Karpas-422 (cell line): ENCODE measurements around the gene P2RY8. TPM values are rescaled to one million over a fixed set of nuclear protein-coding genes. Genes with fewer than 3 reads are reported as not detected.

Experiments
- DNase-seq: peaks from one replicate; pipeline ENCODE4 v3.0.0-alpha.2; 2015
- H2AFZ ChIP-seq: fragments of 200-600 bp; sonication (generic); 2 replicates; pipeline ENCODE4 v1.6.1; 2014; ENCODE audit warnings: antibody characterized with exemption, low read length, mixed read lengths
- H3K27ac ChIP-seq: fragments of 200-600 bp; sonication (generic); 2 replicates; pipeline ENCODE4 v1.5.1; 2014; ENCODE audit warnings: mild to moderate bottlenecking, low read length, moderate library complexity
- H3K27me3 ChIP-seq: fragments of 200-600 bp; sonication (generic); 2 replicates; pipeline ENCODE4 v1.6.1; 2014; ENCODE audit warnings: low read length, mixed read lengths
- H3K36me3 ChIP-seq: fragments of 200-600 bp; sonication (generic); 2 replicates; pipeline ENCODE4 v1.6.1; 2014; ENCODE audit warnings: low read length, mixed read lengths; ENCODE audit not compliant: insufficient read depth
- H3K4me1 ChIP-seq: fragments of 200-600 bp; sonication (generic); 2 replicates; pipeline ENCODE4 v1.6.1; 2014; ENCODE audit warnings: mild to moderate bottlenecking, low read length, mixed read lengths
- H3K4me2 ChIP-seq: fragments of 200-600 bp; sonication (generic); 2 replicates; pipeline ENCODE4 v1.6.1; 2014; ENCODE audit warnings: low read length, low read depth, mild to moderate bottlenecking; ENCODE audit not compliant: poor library complexity, severe bottlenecking
- H3K4me3 ChIP-seq: fragments of 200-600 bp; sonication (generic); 2 replicates; pipeline ENCODE4 v1.5.1; 2014; ENCODE audit warnings: mild to moderate bottlenecking, antibody characterized with exemption, low read length, mixed read lengths
- H3K79me2 ChIP-seq: fragments of 200-600 bp; sonication (generic); 2 replicates; pipeline ENCODE4 v1.6.1; 2014; ENCODE audit warnings: mild to moderate bottlenecking, low read length, mixed read lengths
- H3K9ac ChIP-seq: fragments of 200-600 bp; sonication (generic); 2 replicates; pipeline ENCODE4 v1.6.0; 2014; ENCODE audit warnings: low read length
- H3K9me2 ChIP-seq: fragments of 200-600 bp; sonication (generic), shearing (Covaris generic); replicated peaks from 2 replicates; pipeline ENCODE4 v1.6.0; 2014; ENCODE audit warnings: mild to moderate bottlenecking, low read length, moderate library complexity; ENCODE audit not compliant: insufficient read depth
- H3K9me3 ChIP-seq: fragments of 300-700, 200-600 bp; sonication (generic); 2 replicates; pipeline ENCODE4 v1.6.1; 2014; ENCODE audit warnings: low read length, mixed read lengths
- H4K20me1 ChIP-seq: fragments of 200-600 bp; sonication (generic); 2 replicates; pipeline ENCODE4 v1.6.1; 2014; ENCODE audit warnings: mild to moderate bottlenecking, antibody characterized with exemption, low read length, low read depth; ENCODE audit not compliant: insufficient read depth
- total RNA-seq: library from RNA; depleted of rRNA; stranded (reverse); fragments of >200 nt; shearing (Covaris generic); gene quantifications from 2 replicates; pipeline ENCODE4 v1.2.3, GENCODE V29; 2014; ENCODE audit warnings: low replicate concordance

The P2RY8 gene
- total RNA-seq, 1 experiment from 2014 or later = 87.1 TPM

GRCh38 chrX:1453951-1454785 is 82.8 kb downstream of the P2RY8 start:
- peak overlapping the region; percentile 39 for H3K9ac ChIP-seq
- peak overlapping the region; percentile 48; the same call in 1 of the 2 replicates for H3K4me3 ChIP-seq
- H3K36me3 ChIP-seq = peaks cover 10% of the 10 kb centered on the region
- peak; percentile 97 for DNase-seq
- no peak overlapping the region for H2AFZ ChIP-seq
- H3K4me2 ChIP-seq = peak overlapping the region; percentile 74
- peaks cover 35% of the 10 kb centered on the region for H3K79me2 ChIP-seq
- H3K9me3 ChIP-seq = no peaks in the 10 kb centered on the region; the same call in 1 of the 2 replicates
- peak overlapping the region; percentile 85 for H3K27ac ChIP-seq
- no peaks in the 10 kb centered on the region for H3K27me3 ChIP-seq
- H3K4me1 ChIP-seq = peaks cover 53% of the 10 kb centered on the region
- no peaks in the 10 kb centered on the region for H3K9me2 ChIP-seq
- no peaks in the 10 kb centered on the region for H4K20me1 ChIP-seq

GRCh38 chrX:1453395-1453783 is 83.6 kb downstream of the P2RY8 start:
- Histone ChIP-seq H3K9ac (peak overlapping the region; percentile 64), H3K4me2 (peak overlapping the region; percentile 48), H3K27me3 (no peaks in the 10 kb centered on the region), H3K27ac (0 out of 2 replicates have a peak overlapping the region, but pooled peaks have one; percentile 46), H3K36me3 (peaks cover 18% of the 10 kb centered on the region), H3K4me3 (peak overlapping the region; percentile 60; the same call in 1 of the 2 replicates), H2AFZ (no peak overlapping the region), H3K9me2 (no peaks in the 10 kb centered on the region), H3K9me3 (no peaks in the 10 kb centered on the region; the same call in 1 of the 2 replicates), H4K20me1 (no peaks in the 10 kb centered on the region), H3K79me2 (peaks cover 43% of the 10 kb centered on the region), H3K4me1 (peaks cover 48% of the 10 kb centered on the region)
- DNase-seq = no peak

GRCh38 chrX:1452516-1453394 is 84.2 kb downstream of the P2RY8 start, which contains the start of gene ASMTL:
Gene ASMTL, minus strand, starts transcription at chrX:1452909. Its CDS starts 69 bp downstream, at chrX:1452840.
- peaks cover 41% of the 10 kb centered on the region for H3K4me1 ChIP-seq

GRCh38 chrX:1451661-1452515 is 85.1 kb downstream of the P2RY8 start:
- Histone ChIP-seq H3K27ac (peak overlapping the region; percentile 77), H3K36me3 (peaks cover 33% of the 10 kb centered on the region), H3K9me2 (no peaks in the 10 kb centered on the region), H3K27me3 (no peaks in the 10 kb centered on the region), H3K4me3 (peak overlapping the region; percentile 95), H3K79me2 (peaks cover 58% of the 10 kb centered on the region), H3K9ac (peak overlapping the region; percentile 95), H3K4me1 (peaks cover 33% of the 10 kb centered on the region), H3K9me3 (no peaks in the 10 kb centered on the region; the same call in 1 of the 2 replicates), H2AFZ (no peak overlapping the region), H4K20me1 (no peaks in the 10 kb centered on the region), H3K4me2 (peak overlapping the region; percentile 80)
- DNase-seq = peak; percentile 60

More at GRCh38 chrX:1452516-1453394, 84.2 kb downstream of the P2RY8 start, which contains the start of gene ASMTL:
- peak within 1 kb of the TSS; percentile 80 for H3K4me2 ChIP-seq
- DNase-seq = peak; percentile 100
- H3K27ac ChIP-seq = peak within 1 kb of the TSS; percentile 77
- no peaks in the 10 kb centered on the region for H3K27me3 ChIP-seq
- H3K9me3 ChIP-seq = no peaks in the 10 kb centered on the region; the same call in 1 of the 2 replicates
- H2AFZ ChIP-seq = no peak within 1 kb of the TSS
- H3K4me3 ChIP-seq = peak within 1 kb of the TSS; percentile 95
- peaks cover 24% of the 10 kb centered on the region for H3K36me3 ChIP-seq
- H4K20me1 ChIP-seq = no peaks in the 10 kb centered on the region
- peak within 1 kb of the TSS; percentile 95 for H3K9ac ChIP-seq
- no peaks in the 10 kb centered on the region for H3K9me2 ChIP-seq
- peaks cover 49% of the 10 kb centered on the region for H3K79me2 ChIP-seq

- H3K4me1 ChIP-seq = peaks cover 31% of the 10 kb centered on the region
- peak overlapping the region; percentile 77 for H3K27ac ChIP-seq
- peaks cover 62% of the 10 kb centered on the region for H3K79me2 ChIP-seq
- DNase-seq = no peak
- peak overlapping the region; percentile 95 for H3K4me3 ChIP-seq
- no peaks in the 10 kb centered on the region for H3K9me2 ChIP-seq
- H3K9ac ChIP-seq = peak overlapping the region; percentile 95
- H3K27me3 ChIP-seq = no peaks in the 10 kb centered on the region
- H3K36me3 ChIP-seq = peaks cover 36% of the 10 kb centered on the region
- H4K20me1 ChIP-seq = no peaks in the 10 kb centered on the region
- H3K4me2 ChIP-seq = peak overlapping the region; percentile 80
- no peak overlapping the region for H2AFZ ChIP-seq
- H3K9me3 ChIP-seq = no peaks in the 10 kb centered on the region; the same call in 1 of the 2 replicates
Measured at GRCh38 chrX:1451251-1451660, 85.7 kb downstream of the P2RY8 start.

- no peak overlapping the region for H2AFZ ChIP-seq
- H3K4me1 ChIP-seq = peaks cover 25% of the 10 kb centered on the region
- no peaks in the 10 kb centered on the region for H3K27me3 ChIP-seq
- H3K9me3 ChIP-seq = no peaks in the 10 kb centered on the region; the same call in 1 of the 2 replicates
- H3K4me3 ChIP-seq = peak overlapping the region; percentile 95; the same call in 1 of the 2 replicates
- no peaks in the 10 kb centered on the region for H3K9me2 ChIP-seq
- no peak overlapping the region; the same call in 1 of the 2 replicates for H3K9ac ChIP-seq
- peak overlapping the region; percentile 80 for H3K4me2 ChIP-seq
- no peak for DNase-seq
- peaks cover 68% of the 10 kb centered on the region for H3K79me2 ChIP-seq
- peaks cover 38% of the 10 kb centered on the region for H3K36me3 ChIP-seq
- H4K20me1 ChIP-seq = no peaks in the 10 kb centered on the region
- no peak overlapping the region for H3K27ac ChIP-seq
Measured at GRCh38 chrX:1450361-1451161, 86.4 kb downstream of the P2RY8 start.

GRCh38 chrX:1449823-1450149 is 87.2 kb downstream of the P2RY8 start:
- Histone ChIP-seq H3K9me2 (no peaks in the 10 kb centered on the region), H3K4me2 (no peak overlapping the region), H3K79me2 (peaks cover 76% of the 10 kb centered on the region), H2AFZ (no peak overlapping the region), H3K9ac (no peak overlapping the region), H3K27ac (no peak overlapping the region), H3K36me3 (peaks cover 45% of the 10 kb centered on the region), H4K20me1 (no peaks in the 10 kb centered on the region), H3K9me3 (no peaks in the 10 kb centered on the region; the same call in 1 of the 2 replicates), H3K4me3 (no peak overlapping the region), H3K27me3 (no peaks in the 10 kb centered on the region), H3K4me1 (peaks cover 18% of the 10 kb centered on the region)
- no peak for DNase-seq
